Motor neuron (in vitro differentiated cells): ENCODE data around the gene FAM200C. TPM values are rescaled to one million over a fixed set of nuclear protein-coding genes. Genes with fewer than 3 reads are reported as not detected.
A peak's percentile ranks its signal among the peaks of the same experiment; 100 is the strongest.

Source experiments
- ATAC-seq, 8 experiments: fragments of 200-7000 bp; cut with Tn5 transposase; replicated peaks in 6 of 8; 2 replicates each; pipeline ENCODE4 v1.8.0; 2021; ENCODE audit warnings: mild to moderate bottlenecking in 8 of 8, moderate library complexity in 8 of 8
- H3K27ac ChIP-seq, 2 donors: fragments of 250-450 bp; sonication (Bioruptor Pico); 2 replicates each; pipeline ENCODE4 v1.9.0; 2021; ENCODE audit warnings: antibody characterized with exemption in 2 of 2, mild to moderate bottlenecking in 2 of 2, moderate library complexity in 1 of 2
- H3K4me1 ChIP-seq, 2 donors: fragments of 250-450 bp; sonication (Bioruptor Pico); replicated peaks in 1 of 2; 2 replicates each; pipeline ENCODE4 v1.6.1; 2021; ENCODE audit warnings: antibody characterized with exemption in 2 of 2, mild to moderate bottlenecking in 2 of 2, moderate library complexity in 1 of 2
- H3K4me3 ChIP-seq, 5 donors: fragments of 250-450 bp; sonication (Bioruptor Pico); 2 replicates each; pipeline ENCODE4 v1.9.0; 2021; ENCODE audit warnings: antibody characterized with exemption in 5 of 5, mild to moderate bottlenecking in 5 of 5, moderate library complexity in 4 of 5
- WGBS, 10 experiments: fragments of 450-650 bp; shearing (Covaris generic); methylation state at CpG; one replicate each; pipeline ENCODE4 v1.0.0; 2022; 5-methylcytosine and 5-hydroxymethylcytosine counted together
- in situ Hi-C, 9 experiments: fragments of 400-800 bp; cut with MboI; loops; one replicate each; pipeline ENCODE4 v1.15.0; 2021; ENCODE audit warnings: low sequenced_read_pairs in 9 of 9, low pct_unique_long_range_greater_than_20kb in 2 of 9; ENCODE audit not compliant: unreplicated experiment in 9 of 9
- total RNA-seq, 8 experiments: library from RNA; unstranded; fragments of 300-600 nt; gene quantifications; 2 replicates each; pipeline versions ENCODE4 v1.2.3 to v1.2.4, GENCODE V29; 2022

The FAM200C gene
- total RNA-seq, 8 experiments from 2014 or later = 3.8 to 19.7 (median 11.6) TPM

- ATAC-seq = no peak
- 17 to 100% (median 100%) methylated on average over 1 of the region's 1 CpG; no CpG with 5 or more reads in 3 of the 10 experiments for WGBS, 10 experiments
- in situ Hi-C loops = no loop called here
- H3K4me3 ChIP-seq = no peak overlapping the region
- H3K4me1 ChIP-seq = peaks cover 8 to 16% of the 10 kb centered on the region in 2 donors
- H3K27ac ChIP-seq = no peak overlapping the region
Observed at GRCh38 chr5:160397492-160397891, 2.4 kb downstream of the FAM200C start.

- in situ Hi-C loops = no loop called here
- H3K27ac ChIP-seq = no peak overlapping the region
Observed at GRCh38 chr5:160395111-160395510, 4.7 kb downstream of the FAM200C start.

GRCh38 chr5:160390787-160391696 is 8.8 kb downstream of the FAM200C start:
- Histone ChIP-seq H3K4me3 (no peak overlapping the region), H3K4me1 (no peaks in the 10 kb centered on the region), H3K27ac (no peak overlapping the region)
- in situ Hi-C loops = no loop called here
- no peak for ATAC-seq
- WGBS, 10 experiments = 0 to 81% (median 29%) methylated on average over 1 to 7 of the region's 8 CpGs

More at GRCh38 chr5:160395111-160395510, 4.7 kb downstream of the FAM200C start:
- peaks cover 8 to 11% of the 10 kb centered on the region in 2 donors for H3K4me1 ChIP-seq
- ATAC-seq = no peak
- H3K4me3 ChIP-seq = no peak overlapping the region
- WGBS, 10 experiments = 69 to 100% (median 94%) methylated on average over 1 to 7 of the region's 7 CpGs; no CpG with 5 or more reads in 2 of the 10 experiments

- no peak for ATAC-seq
- 55 to 100% (median 100%) methylated on average over 1 of the region's 1 CpG; no CpG with 5 or more reads in 1 of the 10 experiments for WGBS, 10 experiments
- peaks cover 2% of the 10 kb centered on the region in 2 donors for H3K4me1 ChIP-seq
- no peak overlapping the region for H3K4me3 ChIP-seq
- no peak overlapping the region for H3K27ac ChIP-seq
- in situ Hi-C loops = no loop called here
Observed at GRCh38 chr5:160387445-160387844, 12.4 kb downstream of the FAM200C start.

GRCh38 chr5:160385496-160385895 is 14.4 kb downstream of the FAM200C start:
- H3K4me3 ChIP-seq = no peak overlapping the region
- in situ Hi-C loops = no loop called here
- no peak for ATAC-seq

GRCh38 chr5:160384681-160385080 is 15.2 kb downstream of the FAM200C start:
- no peak for ATAC-seq

More at GRCh38 chr5:160385496-160385895, 14.4 kb downstream of the FAM200C start:
- H3K4me1 ChIP-seq = peaks cover 8 to 12% of the 10 kb centered on the region in 2 donors
- H3K27ac ChIP-seq = no peak overlapping the region

GRCh38 chr5:160382346-160382745 is 17.5 kb downstream of the FAM200C start:
- 0 to 58% (median 43%) methylated on average over 1 to 3 of the region's 3 CpGs; no CpG with 5 or more reads in 4 of the 10 experiments for WGBS, 10 experiments
- no peak overlapping the region for H3K27ac ChIP-seq

More at GRCh38 chr5:160384681-160385080, 15.2 kb downstream of the FAM200C start:
- in situ Hi-C loops = no loop called here
- H3K4me3 ChIP-seq = no peak overlapping the region
- H3K27ac ChIP-seq = no peak overlapping the region
- WGBS, 10 experiments = 100% methylated on average over 1 of the region's 1 CpG; no CpG with 5 or more reads in 4 of the 10 experiments
- H3K4me1 ChIP-seq = peaks cover 8 to 14% of the 10 kb centered on the region in 2 donors

GRCh38 chr5:160380041-160380440 is 19.8 kb downstream of the FAM200C start:
- no peak overlapping the region for H3K4me3 ChIP-seq
- no peak overlapping the region for H3K27ac ChIP-seq
- peaks cover 8 to 18% of the 10 kb centered on the region in 2 donors for H3K4me1 ChIP-seq
- no peak for ATAC-seq
- WGBS, 10 experiments = 40 to 86% (median 67%) methylated on average over 1 to 2 of the region's 2 CpGs; no CpG with 5 or more reads in 4 of the 10 experiments
- in situ Hi-C loops = no loop called here

More at GRCh38 chr5:160382346-160382745, 17.5 kb downstream of the FAM200C start:
- peak; percentile 23 to 95 (median 66) for ATAC-seq
- Histone ChIP-seq H3K4me1 (peaks cover 8 to 18% of the 10 kb centered on the region in 2 donors), H3K4me3 (no peak overlapping the region)
- in situ Hi-C loops = no loop called here

GRCh38 chr5:160379511-160379910 is 20.3 kb downstream of the FAM200C start:
- peak in 6 of 8 experiments; percentile 14 to 68 (median 36) for ATAC-seq
- WGBS, 10 experiments = 11 to 86% (median 42%) methylated on average over 1 to 4 of the region's 4 CpGs; no CpG with 5 or more reads in 2 of the 10 experiments
- Histone ChIP-seq H3K4me3 (no peak overlapping the region), H3K4me1 (peaks cover 8 to 18% of the 10 kb centered on the region in 2 donors), H3K27ac (no peak overlapping the region)
- in situ Hi-C loops = no loop called here

GRCh38 chr5:160378330-160378729 is 21.5 kb downstream of the FAM200C start:
- H3K27ac ChIP-seq = no peak overlapping the region
- ATAC-seq = peak in 3 of 8 experiments; percentile 49 to 54 (median 53)
- 0 to 100% (median 70%) methylated on average over 1 to 2 of the region's 2 CpGs; no CpG with 5 or more reads in 1 of the 10 experiments for WGBS, 10 experiments

GRCh38 chr5:160377651-160378050 is 22.2 kb downstream of the FAM200C start:
- no peak overlapping the region for H3K27ac ChIP-seq
- H3K4me3 ChIP-seq = no peak overlapping the region
- WGBS, 10 experiments = 29 to 94% (median 89%) methylated on average over 1 to 5 of the region's 5 CpGs; no CpG with 5 or more reads in 1 of the 10 experiments
- ATAC-seq = no peak
- peaks cover 8 to 18% of the 10 kb centered on the region in 2 donors for H3K4me1 ChIP-seq
- in situ Hi-C loops = no loop called here

More at GRCh38 chr5:160378330-160378729, 21.5 kb downstream of the FAM200C start:
- in situ Hi-C loops = no loop called here
- H3K4me3 ChIP-seq = no peak overlapping the region
- H3K4me1 ChIP-seq = peaks cover 8 to 18% of the 10 kb centered on the region in 2 donors

- Histone ChIP-seq H3K4me1 (peaks cover 0 to 7% of the 10 kb centered on the region in 2 donors), H3K27ac (no peak overlapping the region), H3K4me3 (no peak overlapping the region)
- no peak for ATAC-seq
- in situ Hi-C loops = no loop called here
Observed at GRCh38 chr5:160376416-160376815, 23.4 kb downstream of the FAM200C start.

- in situ Hi-C loops = no loop called here
- H3K4me1 ChIP-seq = peaks cover 0 to 7% of the 10 kb centered on the region in 2 donors
- no peak for ATAC-seq
- no peak overlapping the region for H3K4me3 ChIP-seq
- no peak overlapping the region for H3K27ac ChIP-seq
- WGBS, 10 experiments = 0 to 100% (median 78%) methylated on average over 1 to 2 of the region's 2 CpGs; no CpG with 5 or more reads in 3 of the 10 experiments
Observed at GRCh38 chr5:160375701-160376100, 24.2 kb downstream of the FAM200C start.
